CD4-positive, alpha-beta T cell (primary cell): ENCODE data around the gene MTHFR. TPM values are rescaled to one million over a fixed set of nuclear protein-coding genes. Genes with fewer than 3 reads are reported as not detected.

Experiments used
- ATAC-seq: fragments of 200-7000 bp; cut with Tn5 transposase; one replicate; pipeline ENCODE4 v1.10.0; 2022; ENCODE audit warnings: mild to moderate bottlenecking; ENCODE audit not compliant: poor library complexity
- CTCF ChIA-PET: fragments of 350-600 bp; sonication (Branson Sonifier 250); formaldehyde crosslinking; loops from one replicate; lab custom pipeline; 2021; ENCODE audit warnings: antibody characterized with exemption, inconsistent platforms; lab: Charles Lee
- POLR2A ChIA-PET: fragments of 350-600 bp; sonication (Branson Sonifier 250); formaldehyde crosslinking; loops from one replicate; lab custom pipeline; 2021; ENCODE audit warnings: antibody characterized with exemption, inconsistent platforms; lab: Charles Lee
- DNase-seq, 14 experiments: peaks; one replicate each; pipeline ENCODE4 v3.0.0-alpha.2; 2013 to 2020; ENCODE audit warnings: mixed read lengths in 2 of 14
- H3K27ac ChIP-seq, 2 donors: one replicate each; pipeline versions ENCODE4 v1.5.1 to v1.7.0; 2013; ENCODE audit warnings: low read length in 2 of 2, low read depth in 1 of 2, mild to moderate bottlenecking in 1 of 2
- H3K27me3 ChIP-seq, 2 experiments: 1 replicate in 1 of 2; 2 replicates in 1 of 2; pipeline versions ENCODE4 v1.6.1 to v1.7.0; 2013; ENCODE audit warnings: low read length in 2 of 2, control low read depth in 1 of 2, mild to moderate bottlenecking in 1 of 2, moderate library complexity in 1 of 2; ENCODE audit not compliant: insufficient read depth in 2 of 2, control insufficient read depth in 1 of 2
- H3K36me3 ChIP-seq: one replicate; pipeline ENCODE4 v1.6.1; 2013; ENCODE audit warnings: low read length, control low read depth; ENCODE audit not compliant: insufficient read depth
- H3K4me1 ChIP-seq: one replicate; pipeline ENCODE4 v1.6.1; 2013; ENCODE audit warnings: low read length, control low read depth; ENCODE audit not compliant: insufficient read depth
- H3K4me3 ChIP-seq: one replicate; pipeline ENCODE4 v1.5.1; 2013; ENCODE audit warnings: mild to moderate bottlenecking, low read length, moderate library complexity
- H3K9me3 ChIP-seq, 2 experiments: 1 replicate in 1 of 2; 2 replicates in 1 of 2; pipeline versions ENCODE4 v1.6.1 to v1.7.0; 2013; ENCODE audit warnings: low read length in 2 of 2, mild to moderate bottlenecking in 2 of 2, control low read depth in 1 of 2, moderate library complexity in 1 of 2; ENCODE audit not compliant: control insufficient read depth in 1 of 2, insufficient read depth in 1 of 2
- H3K27ac Mint-ChIP-seq: one replicate; pipeline ENCODE4 v1.8.0; 2020; ENCODE audit warnings: mixed read lengths
- H3K27me3 Mint-ChIP-seq: one replicate; pipeline ENCODE4 v1.8.0; 2021; ENCODE audit warnings: mixed read lengths
- H3K36me3 Mint-ChIP-seq: one replicate; pipeline ENCODE4 v1.8.0; 2021; ENCODE audit warnings: low read depth, mixed read lengths
- H3K4me1 Mint-ChIP-seq: one replicate; pipeline ENCODE4 v1.8.0; 2021; ENCODE audit warnings: low read depth, mixed read lengths
- H3K4me3 Mint-ChIP-seq: one replicate; pipeline ENCODE4 v1.8.0; 2020; ENCODE audit warnings: mild to moderate bottlenecking, mixed read lengths
- H3K9me3 Mint-ChIP-seq: one replicate; pipeline ENCODE4 v1.8.0; 2020; ENCODE audit warnings: mixed read lengths
- intact Hi-C, 2 experiments: fragments of 100-400 bp; cut with DNase I in 1 of 2; cut with micrococcal nuclease in 1 of 2; formaldehyde crosslinking; loops; one replicate each; pipeline versions ENCODE4 v1.15.1 to v1.9.0; 2023 to 2025; cut with DNase I, micrococcal nuclease
- total RNA-seq, 174 experiments: library from RNA in 2 of 174; stranded (reverse) in 2 of 174; gene quantifications; one replicate each; pipeline ENCODE4 v1.2.3 and lab custom pipeline; 2021 to 2026
- TF ChIP-seq, protein P1 (sequence below): fragments of 200-600 bp; IDR thresholded peaks from one replicate; pipeline ENCODE4 v1.8.0; 2022; ENCODE audit warnings: antibody characterized with exemption, mild to moderate bottlenecking

The MTHFR gene
- total RNA-seq, 2 experiments from 2014 or later = 30.8 to 31.3 TPM

DNA sequence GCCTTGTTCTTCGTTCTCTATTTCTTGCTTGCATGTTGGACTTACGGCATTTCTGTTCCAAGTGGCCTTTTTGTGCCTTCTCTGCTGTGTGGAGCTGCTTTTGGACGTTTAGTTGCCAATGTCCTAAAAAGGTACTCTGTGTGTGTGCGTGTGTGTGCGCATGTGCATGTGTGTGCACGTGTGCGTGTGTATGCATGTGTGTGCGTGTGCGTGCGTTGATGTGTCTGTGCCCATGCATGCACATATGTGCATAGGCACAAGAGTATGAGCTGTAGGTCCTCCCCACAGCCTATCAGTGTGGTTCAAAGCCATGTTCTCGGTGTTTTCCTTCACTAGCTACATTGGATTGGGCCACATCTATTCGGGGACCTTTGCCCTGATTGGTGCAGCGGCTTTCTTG is 28.1 kb upstream of the MTHFR start:
- H3K9me3 ChIP-seq = no peaks in the 10 kb centered on the region
- ATAC-seq (no peak), DNase-seq (no peak)
- Mint-ChIP-seq H3K9me3 (no peaks in the 10 kb centered on the region), H3K4me3 (no peak overlapping the region), H3K27me3 (no peaks in the 10 kb centered on the region), H3K4me1 (peaks cover 4% of the 10 kb centered on the region), H3K36me3 (peaks cover 75% of the 10 kb centered on the region), H3K27ac (no peak overlapping the region)
- TF ChIP-seq, protein P1, sequence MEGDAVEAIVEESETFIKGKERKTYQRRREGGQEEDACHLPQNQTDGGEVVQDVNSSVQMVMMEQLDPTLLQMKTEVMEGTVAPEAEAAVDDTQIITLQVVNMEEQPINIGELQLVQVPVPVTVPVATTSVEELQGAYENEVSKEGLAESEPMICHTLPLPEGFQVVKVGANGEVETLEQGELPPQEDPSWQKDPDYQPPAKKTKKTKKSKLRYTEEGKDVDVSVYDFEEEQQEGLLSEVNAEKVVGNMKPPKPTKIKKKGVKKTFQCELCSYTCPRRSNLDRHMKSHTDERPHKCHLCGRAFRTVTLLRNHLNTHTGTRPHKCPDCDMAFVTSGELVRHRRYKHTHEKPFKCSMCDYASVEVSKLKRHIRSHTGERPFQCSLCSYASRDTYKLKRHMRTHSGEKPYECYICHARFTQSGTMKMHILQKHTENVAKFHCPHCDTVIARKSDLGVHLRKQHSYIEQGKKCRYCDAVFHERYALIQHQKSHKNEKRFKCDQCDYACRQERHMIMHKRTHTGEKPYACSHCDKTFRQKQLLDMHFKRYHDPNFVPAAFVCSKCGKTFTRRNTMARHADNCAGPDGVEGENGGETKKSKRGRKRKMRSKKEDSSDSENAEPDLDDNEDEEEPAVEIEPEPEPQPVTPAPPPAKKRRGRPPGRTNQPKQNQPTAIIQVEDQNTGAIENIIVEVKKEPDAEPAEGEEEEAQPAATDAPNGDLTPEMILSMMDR = no peak
- intact Hi-C loops = no loop called here
- peaks cover 4% of the 10 kb centered on the region for H3K4me1 ChIP-seq
- no peak overlapping the region for H3K27ac ChIP-seq
- H3K27me3 ChIP-seq = no peaks in the 10 kb centered on the region
- POLR2A ChIA-PET = no interaction called here
- no peak overlapping the region for H3K4me3 ChIP-seq
- CTCF ChIA-PET = no interaction called here
- H3K36me3 ChIP-seq = peaks cover 60% of the 10 kb centered on the region

DNA sequence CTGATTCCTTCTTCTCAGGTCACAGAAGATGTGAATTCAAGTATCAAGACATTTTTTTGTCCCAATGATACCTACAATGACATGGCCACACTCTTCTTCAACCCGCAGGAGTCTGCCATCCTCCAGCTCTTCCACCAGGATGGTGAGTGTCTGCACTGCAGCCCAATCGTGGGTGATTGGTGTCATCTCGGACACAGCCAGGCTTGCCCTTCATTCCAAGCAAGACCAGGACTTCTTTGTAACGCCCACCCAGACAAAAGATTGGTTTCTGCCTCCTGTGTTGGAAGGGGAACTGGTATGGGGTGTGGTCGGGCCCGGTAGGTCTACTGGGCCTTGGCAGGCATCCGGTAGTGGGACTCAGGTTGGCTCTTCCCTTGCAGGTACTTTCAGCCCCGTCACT is 27.7 kb upstream of the MTHFR start:
- H3K36me3 ChIP-seq = peaks cover 63% of the 10 kb centered on the region
- H3K9me3 ChIP-seq = no peaks in the 10 kb centered on the region
- no peak overlapping the region for H3K4me3 ChIP-seq
- ATAC-seq (no peak), DNase-seq (no peak)
- CTCF ChIA-PET = no interaction called here
- peaks cover under 1% of the 10 kb centered on the region for H3K4me1 Mint-ChIP-seq
- no peak overlapping the region for H3K27ac Mint-ChIP-seq
- peaks cover under 1% of the 10 kb centered on the region for H3K4me1 ChIP-seq
- POLR2A ChIA-PET = no interaction called here
- intact Hi-C loops = no loop called here
- no peaks in the 10 kb centered on the region for H3K9me3 Mint-ChIP-seq
- H3K4me3 Mint-ChIP-seq = no peak overlapping the region
- H3K27ac ChIP-seq = no peak overlapping the region
- peaks cover 75% of the 10 kb centered on the region for H3K36me3 Mint-ChIP-seq
- TF ChIP-seq, protein P1 = no peak
- no peaks in the 10 kb centered on the region for H3K27me3 Mint-ChIP-seq
- no peaks in the 10 kb centered on the region for H3K27me3 ChIP-seq

DNA sequence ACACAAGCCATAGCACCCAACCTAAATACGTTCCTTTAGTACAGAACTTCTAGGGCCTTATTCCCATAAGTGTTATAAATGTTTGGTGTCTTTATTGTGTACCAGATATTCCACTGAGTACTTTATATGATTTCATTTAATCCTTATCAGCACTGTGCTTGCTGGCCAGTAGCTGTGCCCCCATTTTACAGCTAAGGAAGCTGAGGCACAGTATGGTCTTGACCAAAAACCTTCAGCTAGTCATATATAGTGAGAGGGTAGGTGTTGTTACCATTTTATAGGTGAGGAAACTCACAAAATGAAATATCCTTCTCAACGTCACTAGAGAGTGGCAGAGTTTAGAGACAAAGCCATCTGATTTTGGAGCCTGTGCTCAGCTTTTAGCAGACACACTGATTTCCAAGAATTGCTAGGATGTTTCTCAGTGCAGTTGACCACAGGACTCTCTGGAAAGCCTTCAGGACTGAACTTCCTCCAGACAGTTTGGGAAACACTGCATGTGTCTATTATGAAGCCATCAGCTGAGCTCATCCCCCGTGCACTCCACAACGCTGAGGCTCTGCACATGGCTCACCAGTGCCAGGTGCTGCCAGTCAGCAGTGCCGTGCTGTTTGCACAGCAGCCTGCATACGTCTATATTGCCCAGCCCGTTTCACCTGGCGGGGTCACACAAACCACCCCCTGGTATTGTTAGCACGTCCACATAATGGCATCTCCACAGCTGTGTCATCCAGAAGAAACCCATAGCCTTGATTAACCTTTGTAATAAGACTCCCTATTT is 26.4 kb upstream of the MTHFR start:
- H3K27ac ChIP-seq = no peak overlapping the region
- H3K36me3 Mint-ChIP-seq = peaks cover 75% of the 10 kb centered on the region
- no peaks in the 10 kb centered on the region for H3K27me3 Mint-ChIP-seq
- no peak for DNase-seq
- intact Hi-C loops = no loop called here
- no peak overlapping the region for H3K4me3 Mint-ChIP-seq
- CTCF ChIA-PET = no interaction called here
- H3K4me1 Mint-ChIP-seq = no peaks in the 10 kb centered on the region
- no peak for ATAC-seq
- H3K27ac Mint-ChIP-seq = no peak overlapping the region
- no peaks in the 10 kb centered on the region for H3K4me1 ChIP-seq
- H3K36me3 ChIP-seq = peaks cover 62% of the 10 kb centered on the region
- H3K27me3 ChIP-seq = no peaks in the 10 kb centered on the region
- TF ChIP-seq, protein P1 = no peak
- H3K9me3 Mint-ChIP-seq = no peaks in the 10 kb centered on the region
- POLR2A ChIA-PET = interaction anchor here (0.5 kb wide), 1 partner anchor 188 kb away, joined by 3 read pairs; no protein-coding TSS in a partner anchor
- H3K4me3 ChIP-seq = no peak overlapping the region
- no peaks in the 10 kb centered on the region for H3K9me3 ChIP-seq
